ENCODE results near the gene CEP120.
"Not testable (repeated sequence)": the region's sequence is repeated elsewhere in the genome, so short reads cannot be mapped to it uniquely, and the experiment has no call there.

The CEP120 gene

DNA sequence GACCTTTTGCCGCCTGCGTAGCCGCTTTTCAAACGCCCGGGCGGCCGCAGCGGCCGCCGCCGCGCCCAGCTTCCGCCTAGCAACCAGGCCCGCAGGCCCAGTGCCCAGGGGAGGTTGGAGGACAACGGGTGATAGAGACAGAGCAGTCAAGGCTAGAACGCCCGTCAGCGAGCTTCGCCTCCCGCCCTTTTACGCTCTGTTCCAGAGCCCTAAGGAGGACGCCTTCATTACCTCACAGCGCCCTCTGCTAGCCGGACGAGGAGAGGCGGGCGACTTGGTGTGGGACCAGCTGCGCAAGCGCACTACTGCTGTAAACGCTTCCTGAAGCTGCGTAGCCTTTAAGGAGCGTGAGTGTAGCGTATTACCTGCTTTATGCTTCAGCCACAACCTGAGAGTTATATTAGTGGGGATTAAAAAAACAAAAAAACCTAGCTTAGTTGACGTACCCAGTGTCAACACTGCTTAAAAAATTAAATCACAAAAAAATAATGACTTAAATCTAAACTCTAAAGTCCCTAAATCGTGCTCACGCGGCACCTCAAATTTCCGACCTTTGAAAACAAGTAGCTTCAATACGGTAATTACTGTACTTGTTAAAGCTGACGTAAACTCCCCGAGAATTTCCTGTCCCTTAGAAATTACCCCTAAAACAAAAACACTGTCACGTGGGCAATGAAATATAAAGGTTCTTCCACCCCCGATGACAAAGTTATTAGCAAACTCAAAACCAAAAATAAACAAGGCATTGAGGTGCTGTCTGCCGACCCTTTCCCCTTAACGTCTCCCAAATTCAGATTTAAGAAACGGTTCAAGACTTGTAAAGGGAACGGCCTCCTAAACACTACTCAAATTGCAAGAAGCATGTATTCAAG is at the start of gene CEP120:
Gene CEP120, minus strand, starts transcription at position 126 of the 872 bp plus-strand sequence. CDS start 405 bp downstream, outside the sequence.
- peak; percentile 95 for DNase-seq (ENCODE audit: low read depth, low spot score)

GRCh38 chr5:123472150-123472924 is 49.1 kb upstream of the CEP120 start:
- no peak for DNase-seq (ENCODE audit: low read depth, low spot score)

DNA sequence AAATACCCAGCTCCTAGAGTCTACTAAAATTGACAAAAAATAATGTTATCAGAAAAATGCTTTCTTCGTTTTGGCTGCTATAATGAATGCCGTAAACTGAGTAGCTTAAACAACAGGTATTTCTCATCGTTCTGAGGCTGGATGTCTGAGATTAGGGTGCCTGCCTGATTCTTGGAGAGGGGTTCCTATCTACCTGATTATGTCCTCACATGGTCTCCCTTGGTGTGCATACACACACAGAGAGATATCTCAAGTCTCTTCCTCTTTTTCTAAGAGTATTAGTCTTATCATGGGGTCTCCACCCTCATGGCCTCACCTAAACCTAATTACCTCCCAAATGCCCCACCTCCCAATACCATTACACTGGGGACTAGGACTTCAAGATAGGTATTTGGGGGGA is 48.2 kb upstream of the CEP120 start:
- DNase-seq (ENCODE audit: low read depth, low spot score): no peak

DNA sequence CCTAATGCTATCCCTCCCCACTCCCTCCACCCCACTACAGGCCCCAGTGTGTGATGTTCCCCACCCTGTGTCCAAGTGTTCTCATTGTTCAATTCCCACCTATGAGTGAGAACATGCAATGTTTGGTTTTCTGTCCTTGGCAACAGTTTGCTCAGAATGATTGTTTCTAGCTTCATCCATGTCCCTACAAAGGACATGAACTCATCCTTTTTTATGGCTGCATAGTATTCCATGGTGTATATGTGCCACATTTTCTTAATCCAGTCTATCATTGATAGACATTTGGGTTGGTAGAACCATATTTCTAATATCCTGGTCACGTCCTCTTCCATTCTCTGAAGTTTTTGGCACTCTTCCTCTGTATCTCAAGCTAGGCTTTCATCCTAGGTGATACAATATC is 43.6 kb upstream of the CEP120 start:
- DNase-seq (ENCODE audit: low read depth, low spot score): not testable (repeated sequence)

GRCh38 chr5:123460296-123460729 is 37.1 kb upstream of the CEP120 start:
- no peak for DNase-seq (ENCODE audit: low read depth, low spot score)

DNA sequence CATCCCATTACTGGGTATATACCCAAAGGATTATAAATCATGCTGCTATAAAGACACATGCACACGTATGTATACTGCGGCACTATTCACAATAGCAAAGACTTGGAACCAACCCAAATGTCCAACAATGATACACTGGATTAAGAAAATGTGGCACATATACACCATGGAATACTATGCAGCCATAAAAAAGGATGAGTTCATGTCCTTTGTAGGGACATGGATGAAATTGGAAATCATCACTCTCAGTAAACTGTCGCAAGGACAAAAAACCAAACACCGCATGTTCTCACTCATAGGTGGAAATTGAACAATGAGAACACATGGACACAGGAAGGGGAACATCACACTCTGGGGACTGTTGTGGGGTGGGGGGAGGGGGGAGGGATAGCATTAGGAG is 35.8 kb upstream of the CEP120 start:
- not testable (repeated sequence) for DNase-seq (ENCODE audit: low read depth, low spot score)

GRCh38 chr5:123456242-123456641 is 33.0 kb upstream of the CEP120 start:
- no peak for DNase-seq (ENCODE audit: low read depth, low spot score)

DNA sequence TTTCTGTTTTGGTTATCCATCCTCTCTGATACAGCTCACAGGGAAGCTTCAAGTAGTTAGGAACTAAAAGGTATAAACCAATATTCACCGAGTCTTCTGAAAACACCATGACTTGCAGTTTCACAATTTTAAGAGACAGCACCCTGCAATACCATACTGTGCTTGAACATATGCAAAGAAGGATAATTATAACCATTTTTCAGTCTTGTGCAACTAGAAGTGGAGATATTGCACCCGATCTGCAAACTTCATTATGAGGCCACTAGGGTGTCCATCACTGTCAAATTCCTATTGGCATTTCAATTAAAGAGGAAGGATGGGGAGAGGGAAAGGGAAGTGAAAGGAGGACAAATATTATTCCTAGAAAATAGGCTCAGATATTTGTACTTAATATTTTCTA is 32.4 kb upstream of the CEP120 start:
- no peak for DNase-seq (ENCODE audit: low read depth, low spot score)

- no peak for DNase-seq (ENCODE audit: low read depth, low spot score)
Measured at GRCh38 chr5:123455095-123455494, 31.9 kb upstream of the CEP120 start.

- DNase-seq (ENCODE audit: low read depth, low spot score): no peak
Measured at GRCh38 chr5:123454259-123454911, 31.2 kb upstream of the CEP120 start.

DNA sequence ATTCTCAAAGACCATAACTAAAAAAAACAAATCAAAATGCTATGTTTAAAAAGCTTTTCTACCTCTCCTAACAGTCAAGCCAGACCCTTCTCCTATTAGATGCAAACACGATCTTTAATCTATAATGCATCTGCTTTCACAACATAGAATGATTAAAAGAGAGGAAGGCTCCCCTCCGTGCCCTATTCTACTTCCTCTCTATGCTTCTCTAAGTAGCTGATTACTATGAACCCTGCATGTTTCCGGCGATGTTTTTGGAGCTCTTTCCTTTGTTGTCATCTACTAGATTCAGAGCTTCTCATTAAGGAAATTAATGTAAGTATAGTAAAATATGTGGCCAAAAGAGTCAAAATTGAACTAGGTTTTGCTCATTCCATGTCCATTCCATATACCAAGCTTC is 29.2 kb upstream of the CEP120 start:
- DNase-seq (ENCODE audit: low read depth, low spot score): no peak

DNA sequence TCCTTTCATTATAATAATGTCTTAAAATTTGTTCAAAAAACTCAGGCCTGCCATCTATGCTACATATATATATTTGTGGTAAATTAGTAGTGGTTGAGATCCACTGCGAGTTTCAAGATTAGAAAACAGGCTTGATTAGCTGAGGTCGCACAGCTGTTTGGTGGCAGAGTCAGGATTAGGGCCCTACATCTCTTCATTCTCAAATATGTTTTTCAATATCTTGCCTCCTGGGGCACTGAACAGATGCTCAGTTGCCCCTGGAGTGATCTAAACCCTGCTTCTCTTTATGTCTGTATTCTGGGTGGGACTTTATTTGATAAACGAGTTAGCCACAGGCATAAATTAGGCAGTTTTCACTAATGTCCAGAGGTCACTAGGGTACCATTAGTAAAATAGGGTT is 27.8 kb upstream of the CEP120 start:
- no peak for DNase-seq (ENCODE audit: low read depth, low spot score)

- DNase-seq (ENCODE audit: low read depth, low spot score): no peak
Measured at GRCh38 chr5:123450640-123451039, 27.4 kb upstream of the CEP120 start.

DNA sequence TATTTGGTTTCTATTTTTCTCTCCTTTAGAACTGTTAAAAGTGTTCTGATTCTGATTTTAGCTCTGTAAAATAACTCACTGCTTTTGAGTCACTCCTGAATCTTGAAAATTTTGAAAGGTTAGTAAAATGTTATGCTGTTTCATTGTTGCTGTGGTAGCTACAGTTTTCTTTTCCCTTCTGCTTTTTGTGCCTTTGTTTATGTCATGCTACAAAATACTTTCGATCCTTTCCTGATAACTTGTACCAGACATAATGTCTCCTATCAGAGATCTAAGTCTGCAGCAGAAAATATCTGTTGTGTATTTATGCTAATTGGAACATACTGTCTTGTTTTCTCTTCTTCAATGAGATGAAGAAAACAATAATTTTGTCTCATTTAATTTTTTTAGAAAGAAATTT is 26.9 kb upstream of the CEP120 start:
- DNase-seq (ENCODE audit: low read depth, low spot score): no peak

- no peak for DNase-seq (ENCODE audit: low read depth, low spot score)
Measured at GRCh38 chr5:123449424-123449974, 26.3 kb upstream of the CEP120 start.

DNA sequence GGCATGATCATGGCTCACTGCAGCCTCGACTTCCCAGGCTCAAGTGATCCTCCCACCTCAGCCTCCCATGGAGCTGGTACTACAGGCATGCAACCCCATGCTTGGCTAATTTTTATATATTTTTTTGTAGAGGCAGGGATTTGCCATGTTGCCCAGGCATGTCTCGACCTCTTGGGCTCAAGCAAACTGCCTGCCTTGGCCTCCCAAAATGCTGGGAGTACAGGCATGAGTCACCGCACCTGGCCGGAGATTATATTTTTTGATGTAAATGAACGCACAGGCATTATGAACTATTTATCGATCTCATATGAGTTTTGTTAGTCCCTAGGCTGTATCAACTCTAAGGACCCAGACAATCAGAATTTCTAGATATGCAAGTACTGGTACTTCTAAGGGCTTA is 25.5 kb upstream of the CEP120 start:
- no peak for DNase-seq (ENCODE audit: low read depth, low spot score)

DNA sequence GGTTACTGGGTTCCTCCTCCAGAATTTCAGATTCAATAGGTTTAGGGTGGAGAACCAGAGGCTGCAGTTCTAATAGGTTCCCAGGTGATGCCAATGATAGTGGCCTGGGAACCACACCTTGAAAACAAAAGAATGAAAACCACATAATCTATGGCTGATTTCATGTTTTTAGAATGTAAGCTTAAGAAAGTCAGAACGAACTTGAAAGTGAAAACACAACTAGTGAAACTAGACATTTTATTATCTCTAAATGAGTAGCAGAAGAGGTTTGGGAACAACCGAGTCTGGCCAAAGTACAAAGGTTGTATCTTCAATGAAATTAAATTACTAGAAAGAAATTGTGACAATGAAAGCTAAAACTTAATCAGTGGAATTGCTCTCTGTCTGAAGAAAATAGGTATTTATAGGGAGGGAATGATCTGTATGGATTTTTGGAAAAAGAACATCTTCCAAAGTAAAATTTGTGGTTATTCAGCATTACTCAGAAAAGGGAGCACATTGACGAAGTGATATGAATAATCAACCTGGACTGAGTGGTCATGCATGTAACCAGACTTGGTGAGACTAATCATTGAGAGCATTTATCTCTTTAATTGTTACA is 24.9 kb upstream of the CEP120 start:
- DNase-seq (ENCODE audit: low read depth, low spot score): no peak

DNA sequence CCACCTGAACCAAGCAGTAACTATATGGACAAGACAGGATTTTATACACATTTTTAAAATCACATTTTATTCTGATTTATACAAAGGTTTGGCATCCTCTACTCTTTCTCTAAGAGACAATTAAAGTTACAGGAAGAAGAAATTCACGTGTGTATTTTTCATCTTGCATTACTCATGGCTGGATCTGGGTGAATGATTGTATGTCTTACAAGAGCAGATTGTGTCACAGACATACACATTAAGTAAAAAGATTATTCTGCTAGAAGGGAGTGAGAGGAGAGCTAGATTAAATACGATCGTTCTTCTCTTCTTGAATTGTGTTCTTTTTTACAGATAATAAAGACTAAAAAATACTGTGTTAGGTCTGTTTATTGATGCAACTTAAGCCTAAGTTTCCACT is 20.8 kb upstream of the CEP120 start:
- no peak for DNase-seq (ENCODE audit: low read depth, low spot score)

DNA sequence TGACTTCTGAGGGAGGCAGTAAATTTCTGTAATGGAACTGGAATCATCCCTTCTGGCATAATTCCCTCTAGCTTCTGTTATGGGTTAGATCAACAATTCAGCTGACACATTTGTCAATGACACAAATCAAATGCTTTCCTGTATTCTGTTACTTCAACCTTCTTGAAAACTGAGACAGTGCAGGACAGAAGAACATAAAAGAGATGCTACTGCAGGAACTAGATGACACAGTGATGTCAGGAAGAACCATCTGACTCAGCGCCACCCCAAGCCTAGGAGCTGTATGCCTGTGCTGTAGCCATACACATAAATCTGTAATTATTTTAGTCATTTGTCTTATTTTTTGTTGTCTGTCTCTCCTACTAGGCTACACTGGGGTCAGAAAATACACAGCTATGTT is 18.2 kb upstream of the CEP120 start:
- no peak for DNase-seq (ENCODE audit: low read depth, low spot score)

DNA sequence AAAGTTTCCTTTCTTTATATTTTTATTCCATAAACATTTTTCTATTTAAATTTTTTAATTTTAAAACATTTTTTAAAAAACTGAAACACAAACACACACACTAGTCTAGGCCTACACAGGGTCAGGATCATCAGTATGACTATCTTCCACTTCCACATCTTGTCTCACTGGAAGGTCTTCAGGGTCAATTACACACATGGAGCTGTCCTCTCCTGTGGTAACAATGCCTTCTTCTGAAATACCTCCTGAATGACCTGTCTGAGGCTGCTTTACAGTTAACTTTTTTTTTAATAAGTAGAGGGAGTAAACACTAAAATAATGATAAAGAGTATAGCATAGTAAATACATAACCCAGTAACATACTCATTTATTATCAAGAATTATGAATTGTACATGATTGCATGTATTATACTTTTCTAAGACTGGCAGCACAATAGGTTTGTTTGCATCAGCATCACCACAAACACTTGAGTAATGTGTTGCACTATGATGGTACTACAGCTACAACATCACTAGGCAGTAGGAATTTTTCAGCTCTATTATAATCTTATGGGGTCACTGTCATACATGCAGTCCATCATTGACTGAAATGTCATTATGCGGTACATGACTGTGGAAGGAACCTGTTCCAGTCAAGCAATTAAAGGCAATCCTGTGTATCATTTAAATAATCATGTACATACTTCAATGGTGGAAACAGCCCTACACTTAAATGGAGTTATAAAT is 17.4 kb upstream of the CEP120 start:
- no peak for DNase-seq (ENCODE audit: low read depth, low spot score)

DNA sequence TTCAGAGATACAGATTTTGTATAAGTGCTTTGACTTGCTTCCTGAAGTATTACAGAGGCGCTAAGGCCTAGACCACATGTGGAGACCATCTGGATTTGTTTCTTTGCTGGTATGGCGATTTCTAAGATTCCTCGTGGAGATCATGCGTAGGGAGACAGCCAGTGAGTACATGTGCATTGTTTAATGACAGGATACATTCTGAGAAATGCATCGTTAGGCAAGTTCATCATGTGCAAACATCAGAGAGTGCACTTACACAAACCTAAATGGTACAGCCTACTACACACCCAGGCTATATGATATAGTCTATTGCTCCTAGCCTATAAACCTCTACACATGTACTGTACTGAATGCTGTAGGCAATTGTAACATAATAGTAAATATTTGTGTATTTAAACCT is 16.5 kb upstream of the CEP120 start:
- DNase-seq (ENCODE audit: low read depth, low spot score): no peak
